MM.1S (cell line): ENCODE data around the gene GPC5.
"Not testable (repeated sequence)": the region's sequence is repeated elsewhere in the genome, so short reads cannot be mapped to it uniquely, and the experiment has no call there.

Experiments
- DNase-seq: peaks from one replicate; pipeline ENCODE4 v3.0.0-alpha.2; 2015
- H2AFZ ChIP-seq: fragments of 300-600 bp; sonication (generic); 2 replicates; pipeline ENCODE4 v1.6.0; 2016; ENCODE audit warnings: antibody characterized with exemption, low read length
- H3F3A ChIP-seq: fragments of 300-600 bp; sonication (generic); 2 replicates; pipeline ENCODE4 v1.6.1; 2016; ENCODE audit warnings: mild to moderate bottlenecking, antibody characterized with exemption, low read length, moderate library complexity, mixed read lengths; ENCODE audit not compliant: insufficient read depth
- H3K27ac ChIP-seq: fragments of 300-600 bp; sonication (generic); 2 replicates; pipeline ENCODE4 v1.5.1; 2016; ENCODE audit warnings: mild to moderate bottlenecking, low read length
- H3K27me3 ChIP-seq: fragments of 300-600 bp; sonication (generic); replicated peaks from 2 replicates; pipeline ENCODE4 v1.6.0; 2016; ENCODE audit warnings: low read length; ENCODE audit not compliant: insufficient read depth
- H3K36me3 ChIP-seq: fragments of 300-600 bp; sonication (generic); replicated peaks from 2 replicates; pipeline ENCODE4 v1.6.1; 2016; ENCODE audit warnings: mild to moderate bottlenecking, low read length, mixed read lengths; ENCODE audit not compliant: insufficient read depth
- H3K4me1 ChIP-seq: fragments of 300-600 bp; sonication (generic); 2 replicates; pipeline ENCODE4 v1.6.1; 2016; ENCODE audit warnings: low read length, mixed read lengths
- H3K4me2 ChIP-seq: fragments of 300-600 bp; sonication (generic); 2 replicates; pipeline ENCODE4 v1.6.0; 2016; ENCODE audit warnings: low read depth, low read length
- H3K4me3 ChIP-seq: fragments of 300-600 bp; sonication (generic); 2 replicates; pipeline ENCODE4 v1.5.1; 2016; ENCODE audit warnings: low read length, mixed read lengths
- H3K79me2 ChIP-seq: fragments of 300-600 bp; sonication (generic); 2 replicates; pipeline ENCODE4 v1.6.1; 2016; ENCODE audit warnings: mixed run types, low read length, mixed read lengths
- H3K9ac ChIP-seq: fragments of 300-600 bp; sonication (generic); 2 replicates; pipeline ENCODE4 v1.6.1; 2016; ENCODE audit warnings: low read length, mixed read lengths
- H3K9me2 ChIP-seq: fragments of 300-600 bp; sonication (generic); replicated peaks from 2 replicates; pipeline ENCODE4 v1.6.1; 2016; ENCODE audit warnings: mild to moderate bottlenecking, low read length, mixed read lengths; ENCODE audit not compliant: insufficient read depth
- H3K9me3 ChIP-seq: fragments of 300-600 bp; sonication (generic); replicated peaks from 2 replicates; pipeline ENCODE4 v1.6.1; 2016; ENCODE audit warnings: mild to moderate bottlenecking, low read length, mixed read lengths; ENCODE audit not compliant: insufficient read depth
- H4K20me1 ChIP-seq: fragments of 300-600 bp; sonication (generic); 2 replicates; pipeline ENCODE4 v1.6.1; 2016; ENCODE audit warnings: mild to moderate bottlenecking, low read length, moderate library complexity, mixed read lengths; ENCODE audit not compliant: insufficient read depth
- CTCF ChIP-seq: fragments of 300-600 bp; sonication (generic); IDR thresholded peaks from 2 replicates; pipeline ENCODE4 v1.5.1; 2016; ENCODE audit warnings: antibody characterized with exemption, low read length, mixed read lengths
- EZH2 ChIP-seq: fragments of 300-600 bp; sonication (generic); optimal IDR thresholded peaks from 2 replicates; pipeline ENCODE3; 2017; ENCODE audit warnings: low read depth, mild to moderate bottlenecking, antibody characterized with exemption, low read length, mixed read lengths
- EZH2phosphoT487 ChIP-seq: fragments of 300-600 bp; sonication (generic); IDR thresholded peaks from 2 replicates; pipeline ENCODE4 v1.6.1; 2018; ENCODE audit warnings: antibody characterized with exemption, low read length

GPC5 gene

GRCh38 chr13:92514420-92515125 is 1116.2 kb downstream of the GPC5 start:
- no peak overlapping the region for H3K27ac ChIP-seq
- no peaks in the 10 kb centered on the region for H3K4me1 ChIP-seq
- H3K9me2 ChIP-seq: no peaks in the 10 kb centered on the region
- no peaks in the 10 kb centered on the region for H3K79me2 ChIP-seq
- no peaks in the 10 kb centered on the region for H3F3A ChIP-seq
- no peak overlapping the region for H3K9ac ChIP-seq
- DNase-seq: no peak
- no peak overlapping the region for H3K4me3 ChIP-seq
- no peaks in the 10 kb centered on the region for H4K20me1 ChIP-seq
- H2AFZ ChIP-seq: no peak overlapping the region
- H3K36me3 ChIP-seq: no peaks in the 10 kb centered on the region
- no peaks in the 10 kb centered on the region for H3K9me3 ChIP-seq
- no peaks in the 10 kb centered on the region for H3K27me3 ChIP-seq
- TF ChIP-seq EZH2: no peak
- no peak for TF ChIP-seq CTCF
- no peak for TF ChIP-seq EZH2phosphoT487
- H3K4me2 ChIP-seq: no peak overlapping the region

- not testable (repeated sequence) for H3K4me1 ChIP-seq, H3K9me2 ChIP-seq, H3K79me2 ChIP-seq, H3F3A ChIP-seq, H3K27ac ChIP-seq, H3K9me3 ChIP-seq, DNase-seq, H3K4me3 ChIP-seq, H2AFZ ChIP-seq, H4K20me1 ChIP-seq, H3K36me3 ChIP-seq, H3K4me2 ChIP-seq, H3K27me3 ChIP-seq, H3K9ac ChIP-seq
These were observed 1118.5 kb downstream of the GPC5 start for GRCh38 chr13:92516878-92517277.

GRCh38 chr13:92518622-92519021 is 1120.2 kb downstream of the GPC5 start:
- H3K9me3 ChIP-seq, H3K9me2 ChIP-seq, H2AFZ ChIP-seq, H3K27me3 ChIP-seq, H3F3A ChIP-seq, DNase-seq, H3K4me1 ChIP-seq, H3K4me2 ChIP-seq, H3K79me2 ChIP-seq, H3K4me3 ChIP-seq, H3K36me3 ChIP-seq, H4K20me1 ChIP-seq, H3K9ac ChIP-seq, H3K27ac ChIP-seq: not testable (repeated sequence)

- no peak for DNase-seq
- Histone ChIP-seq H3K4me1 (no peaks in the 10 kb centered on the region), H3K79me2 (no peaks in the 10 kb centered on the region), H4K20me1 (no peaks in the 10 kb centered on the region), H3K27ac (no peak overlapping the region), H3K36me3 (no peaks in the 10 kb centered on the region), H3K9ac (no peak overlapping the region), H3K4me2 (no peak overlapping the region), H3K9me3 (no peaks in the 10 kb centered on the region), H3F3A (no peaks in the 10 kb centered on the region), H3K27me3 (no peaks in the 10 kb centered on the region), H2AFZ (no peak overlapping the region), H3K4me3 (no peak overlapping the region), H3K9me2 (no peaks in the 10 kb centered on the region)
- TF ChIP-seq EZH2 (no peak), EZH2phosphoT487 (no peak), CTCF (no peak)
These were observed 1131.9 kb downstream of the GPC5 start for GRCh38 chr13:92530364-92530763.
